Measurements from ENCODE around the gene GPC6.

The GPC6 gene

DNA sequence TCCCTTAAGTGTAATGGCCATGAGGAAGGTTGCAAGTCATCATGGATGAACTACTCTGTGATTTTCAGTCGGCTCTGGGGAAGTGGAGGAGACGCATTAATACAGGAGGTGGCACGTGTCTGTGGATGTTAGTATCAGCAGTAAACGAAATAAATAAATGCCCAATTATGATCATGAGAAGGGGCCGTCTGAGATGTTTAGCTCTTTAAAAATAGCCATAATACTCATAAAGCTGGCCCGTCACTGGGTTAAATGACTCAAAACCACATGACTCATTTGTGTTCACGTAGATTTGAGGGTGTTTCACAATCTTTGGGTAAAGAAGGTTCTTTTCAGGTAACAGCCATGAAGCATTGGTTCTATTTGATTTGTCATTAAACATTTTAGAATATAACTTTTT lies 620.6 kb downstream of the GPC6 start:
- Histone ChIP-seq H2AFZ (ENCODE audit: low read depth) (no peak overlapping the region), H4K20me1 (ENCODE audit: insufficient read depth) (no peaks in the 10 kb centered on the region), H3K9ac (no peak overlapping the region), H3K27me3 (ENCODE audit: insufficient read depth, low read depth) (no peaks in the 10 kb centered on the region), H3K79me2 (ENCODE audit: insufficient read depth, low read depth) (no peaks in the 10 kb centered on the region), H3K36me3 (ENCODE audit: insufficient read depth) (no peaks in the 10 kb centered on the region), H3K4me3 (IDR thresholded peaks at IDR 0.05; ENCODE audit: insufficient read depth, low read depth, low read length) (no peak overlapping the region), H3K4me2 (no peak overlapping the region), H3K27ac (no peak overlapping the region), H3K4me1 (ENCODE audit: low read depth, poor library complexity, severe bottlenecking) (no peaks in the 10 kb centered on the region)
- TF ChIP-seq, protein P1, sequence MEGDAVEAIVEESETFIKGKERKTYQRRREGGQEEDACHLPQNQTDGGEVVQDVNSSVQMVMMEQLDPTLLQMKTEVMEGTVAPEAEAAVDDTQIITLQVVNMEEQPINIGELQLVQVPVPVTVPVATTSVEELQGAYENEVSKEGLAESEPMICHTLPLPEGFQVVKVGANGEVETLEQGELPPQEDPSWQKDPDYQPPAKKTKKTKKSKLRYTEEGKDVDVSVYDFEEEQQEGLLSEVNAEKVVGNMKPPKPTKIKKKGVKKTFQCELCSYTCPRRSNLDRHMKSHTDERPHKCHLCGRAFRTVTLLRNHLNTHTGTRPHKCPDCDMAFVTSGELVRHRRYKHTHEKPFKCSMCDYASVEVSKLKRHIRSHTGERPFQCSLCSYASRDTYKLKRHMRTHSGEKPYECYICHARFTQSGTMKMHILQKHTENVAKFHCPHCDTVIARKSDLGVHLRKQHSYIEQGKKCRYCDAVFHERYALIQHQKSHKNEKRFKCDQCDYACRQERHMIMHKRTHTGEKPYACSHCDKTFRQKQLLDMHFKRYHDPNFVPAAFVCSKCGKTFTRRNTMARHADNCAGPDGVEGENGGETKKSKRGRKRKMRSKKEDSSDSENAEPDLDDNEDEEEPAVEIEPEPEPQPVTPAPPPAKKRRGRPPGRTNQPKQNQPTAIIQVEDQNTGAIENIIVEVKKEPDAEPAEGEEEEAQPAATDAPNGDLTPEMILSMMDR (conservative IDR thresholded peaks at IDR 0.05; ENCODE audit: low read depth, low read length), result no peak

DNA sequence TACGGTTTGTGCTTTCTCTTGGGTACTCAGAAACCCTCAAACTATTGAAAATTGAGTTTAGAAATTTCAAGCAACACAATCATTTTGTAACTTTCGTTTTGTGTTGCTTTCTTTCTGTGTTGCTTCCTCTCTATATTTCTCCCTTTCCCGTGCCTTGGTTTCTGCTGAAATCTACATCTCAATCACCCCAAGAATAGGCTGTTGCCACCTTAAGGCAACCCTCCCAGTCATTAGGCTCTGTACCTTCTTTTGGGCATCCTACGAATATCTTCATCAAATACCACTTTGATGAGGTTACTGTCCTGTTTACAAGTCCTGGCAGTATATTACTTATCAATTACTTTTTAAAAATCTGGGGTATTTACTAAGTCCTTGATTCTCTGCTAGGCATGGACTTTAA lies 621.6 kb downstream of the GPC6 start:
- TF ChIP-seq, protein P1 (conservative IDR thresholded peaks at IDR 0.05; ENCODE audit: low read depth, low read length), result no peak
- Histone ChIP-seq H3K4me2 (no peak overlapping the region), H3K9ac (no peak overlapping the region), H3K27me3 (ENCODE audit: insufficient read depth, low read depth) (no peaks in the 10 kb centered on the region), H2AFZ (ENCODE audit: low read depth) (no peak overlapping the region), H3K4me3 (IDR thresholded peaks at IDR 0.05; ENCODE audit: insufficient read depth, low read depth, low read length) (no peak overlapping the region), H3K36me3 (ENCODE audit: insufficient read depth) (no peaks in the 10 kb centered on the region), H3K79me2 (ENCODE audit: insufficient read depth, low read depth) (no peaks in the 10 kb centered on the region), H3K4me1 (ENCODE audit: low read depth, poor library complexity, severe bottlenecking) (no peaks in the 10 kb centered on the region), H3K27ac (no peak overlapping the region), H4K20me1 (ENCODE audit: insufficient read depth) (no peaks in the 10 kb centered on the region)

DNA sequence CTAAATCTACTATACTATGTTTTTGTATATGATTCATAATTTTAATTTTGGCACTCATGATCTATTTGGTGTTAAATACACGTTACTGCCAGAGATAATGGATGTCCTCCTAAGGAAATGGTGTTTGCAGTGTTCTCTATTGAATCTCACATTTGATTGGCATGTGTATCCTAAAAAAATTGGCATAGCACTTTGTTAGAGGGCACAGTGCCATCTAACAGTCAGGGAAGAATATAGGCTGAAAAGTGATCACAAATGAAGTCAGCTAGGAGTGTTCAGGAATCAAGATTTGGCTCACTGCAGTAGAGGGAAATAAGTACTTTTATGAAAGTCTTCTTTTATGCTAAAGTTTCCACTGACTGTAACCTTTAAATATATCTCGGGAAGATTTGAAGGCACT lies 624.6 kb downstream of the GPC6 start:
- no peaks in the 10 kb centered on the region for H3K36me3 ChIP-seq (ENCODE audit: insufficient read depth)
- H4K20me1 ChIP-seq (ENCODE audit: insufficient read depth), result no peaks in the 10 kb centered on the region
- H3K9ac ChIP-seq, result no peak overlapping the region
- no peaks in the 10 kb centered on the region for H3K4me1 ChIP-seq (ENCODE audit: low read depth, poor library complexity, severe bottlenecking)
- H3K79me2 ChIP-seq (ENCODE audit: insufficient read depth, low read depth), result no peaks in the 10 kb centered on the region
- no peaks in the 10 kb centered on the region for H3K27me3 ChIP-seq (ENCODE audit: insufficient read depth, low read depth)
- H3K4me3 ChIP-seq (IDR thresholded peaks at IDR 0.05; ENCODE audit: insufficient read depth, low read depth, low read length), result no peak overlapping the region
- no peak overlapping the region for H2AFZ ChIP-seq (ENCODE audit: low read depth)
- no peak overlapping the region for H3K4me2 ChIP-seq
- TF ChIP-seq, protein P1 (conservative IDR thresholded peaks at IDR 0.05; ENCODE audit: low read depth, low read length), result no peak
- no peak overlapping the region for H3K27ac ChIP-seq

GRCh38 chr13:93853912-93854311 lies 627.3 kb downstream of the GPC6 start:
- no peaks in the 10 kb centered on the region for H3K4me1 ChIP-seq (ENCODE audit: low read depth, poor library complexity, severe bottlenecking)
- H3K36me3 ChIP-seq (ENCODE audit: insufficient read depth), result no peaks in the 10 kb centered on the region
- no peaks in the 10 kb centered on the region for H4K20me1 ChIP-seq (ENCODE audit: insufficient read depth)
- no peak overlapping the region for H3K27ac ChIP-seq
- H3K27me3 ChIP-seq (ENCODE audit: insufficient read depth, low read depth), result no peaks in the 10 kb centered on the region
- H3K9ac ChIP-seq, result no peak overlapping the region
- H3K79me2 ChIP-seq (ENCODE audit: insufficient read depth, low read depth), result no peaks in the 10 kb centered on the region
- no peak overlapping the region for H3K4me3 ChIP-seq (IDR thresholded peaks at IDR 0.05; ENCODE audit: insufficient read depth, low read depth, low read length)
- H2AFZ ChIP-seq (ENCODE audit: low read depth), result no peak overlapping the region
- H3K4me2 ChIP-seq, result no peak overlapping the region
- TF ChIP-seq, protein P1 (conservative IDR thresholded peaks at IDR 0.05; ENCODE audit: low read depth, low read length), result no peak
